GM20000 (cell line): Measurements from ENCODE around the gene MDFIC2.

Source experiments
- DNase-seq: peaks from one replicate; pipeline ENCODE4 v3.0.0; 2012; ENCODE audit warnings: low spot score
- TF ChIP-seq, protein P1 (sequence below): IDR thresholded peaks from 2 replicates; pipeline ENCODE4 v1.5.1; 2012; ENCODE audit warnings: mild to moderate bottlenecking, control low read depth; ENCODE audit errors: extremely low read depth, missing control alignments

The MDFIC2 gene

DNA sequence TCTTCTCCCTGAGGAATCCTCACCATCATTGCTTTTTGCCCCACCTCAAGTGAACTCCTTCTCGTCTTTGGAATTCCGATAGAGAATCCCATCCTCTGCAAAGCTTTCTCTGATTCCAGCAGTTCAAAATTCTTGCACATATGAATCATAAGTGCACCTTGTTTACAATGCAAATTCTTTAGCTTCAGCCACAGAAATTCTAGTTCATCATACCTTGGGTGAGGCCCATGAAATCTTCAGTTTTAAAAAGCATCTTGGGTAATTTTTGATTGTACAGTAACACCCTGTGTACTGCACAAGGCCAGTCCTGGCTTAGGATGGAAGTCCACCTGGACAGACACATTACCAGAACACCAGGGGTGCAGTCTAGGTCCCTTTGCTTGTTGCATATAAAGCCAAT is 30.8 kb downstream of the MDFIC2 start:
- no peak for DNase-seq
- TF ChIP-seq, protein P1, sequence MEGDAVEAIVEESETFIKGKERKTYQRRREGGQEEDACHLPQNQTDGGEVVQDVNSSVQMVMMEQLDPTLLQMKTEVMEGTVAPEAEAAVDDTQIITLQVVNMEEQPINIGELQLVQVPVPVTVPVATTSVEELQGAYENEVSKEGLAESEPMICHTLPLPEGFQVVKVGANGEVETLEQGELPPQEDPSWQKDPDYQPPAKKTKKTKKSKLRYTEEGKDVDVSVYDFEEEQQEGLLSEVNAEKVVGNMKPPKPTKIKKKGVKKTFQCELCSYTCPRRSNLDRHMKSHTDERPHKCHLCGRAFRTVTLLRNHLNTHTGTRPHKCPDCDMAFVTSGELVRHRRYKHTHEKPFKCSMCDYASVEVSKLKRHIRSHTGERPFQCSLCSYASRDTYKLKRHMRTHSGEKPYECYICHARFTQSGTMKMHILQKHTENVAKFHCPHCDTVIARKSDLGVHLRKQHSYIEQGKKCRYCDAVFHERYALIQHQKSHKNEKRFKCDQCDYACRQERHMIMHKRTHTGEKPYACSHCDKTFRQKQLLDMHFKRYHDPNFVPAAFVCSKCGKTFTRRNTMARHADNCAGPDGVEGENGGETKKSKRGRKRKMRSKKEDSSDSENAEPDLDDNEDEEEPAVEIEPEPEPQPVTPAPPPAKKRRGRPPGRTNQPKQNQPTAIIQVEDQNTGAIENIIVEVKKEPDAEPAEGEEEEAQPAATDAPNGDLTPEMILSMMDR: no peak

DNA sequence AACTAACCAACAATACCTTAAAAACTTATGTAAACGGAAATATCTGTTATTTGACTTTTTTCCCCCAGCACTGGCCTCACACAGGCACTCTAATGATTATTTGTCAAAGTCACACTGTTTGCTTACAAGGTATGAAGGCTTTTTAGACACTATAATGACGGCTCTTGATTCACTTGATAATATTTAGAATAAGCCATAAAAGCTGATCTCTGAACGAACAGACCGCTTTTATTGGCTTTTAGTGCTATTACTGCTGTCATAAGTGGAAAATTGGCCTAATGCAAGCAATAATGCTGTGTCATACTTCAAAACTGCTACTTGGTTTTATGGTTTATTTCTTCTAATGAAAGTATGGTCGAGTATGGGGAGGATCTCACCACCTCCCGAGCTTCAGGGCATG is 35.1 kb downstream of the MDFIC2 start:
- DNase-seq: no peak
- TF ChIP-seq, protein P1: no peak

DNA sequence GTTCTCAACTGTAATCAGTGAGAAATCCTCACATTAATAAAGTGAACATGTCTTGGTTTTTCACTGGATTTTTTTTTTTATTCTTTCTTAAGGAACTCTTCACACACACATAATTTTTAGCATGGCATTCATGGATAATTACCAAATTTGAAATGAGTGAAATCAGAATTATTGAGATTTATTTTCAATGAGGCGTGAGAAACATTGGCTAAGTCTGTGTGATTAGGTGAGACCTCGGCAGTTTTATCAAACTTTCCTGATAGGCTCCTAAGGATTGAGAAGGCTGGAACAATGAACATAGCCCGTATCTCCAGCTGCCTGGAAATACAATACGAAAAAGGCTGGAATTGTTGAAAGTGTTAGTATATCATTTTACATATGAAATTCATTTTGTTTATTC is 35.5 kb downstream of the MDFIC2 start:
- TF ChIP-seq, protein P1: no peak

DNA sequence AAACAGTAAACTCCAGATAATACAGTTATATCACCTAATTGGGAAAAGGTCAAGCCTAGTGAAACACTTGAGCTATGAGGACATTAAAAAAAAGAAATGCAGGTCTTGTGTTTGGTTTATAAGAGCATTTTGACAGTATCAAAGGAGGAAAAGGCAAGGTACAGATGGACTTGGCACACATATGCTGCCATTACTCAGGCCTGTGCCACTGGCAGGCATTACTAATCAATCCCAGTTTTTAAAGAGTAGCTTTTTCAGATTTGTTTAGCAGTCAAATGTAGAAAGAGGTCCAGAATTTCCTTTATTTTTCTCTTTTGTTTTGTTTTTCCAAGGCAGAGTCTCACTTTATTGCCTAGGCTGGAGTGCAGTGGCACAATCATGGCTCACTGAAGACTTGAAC is 38.9 kb downstream of the MDFIC2 start:
- DNase-seq: no peak
- TF ChIP-seq, protein P1: no peak

More for the DNA sequence above, 35.5 kb downstream of the MDFIC2 start:
- DNase-seq: no peak

DNA sequence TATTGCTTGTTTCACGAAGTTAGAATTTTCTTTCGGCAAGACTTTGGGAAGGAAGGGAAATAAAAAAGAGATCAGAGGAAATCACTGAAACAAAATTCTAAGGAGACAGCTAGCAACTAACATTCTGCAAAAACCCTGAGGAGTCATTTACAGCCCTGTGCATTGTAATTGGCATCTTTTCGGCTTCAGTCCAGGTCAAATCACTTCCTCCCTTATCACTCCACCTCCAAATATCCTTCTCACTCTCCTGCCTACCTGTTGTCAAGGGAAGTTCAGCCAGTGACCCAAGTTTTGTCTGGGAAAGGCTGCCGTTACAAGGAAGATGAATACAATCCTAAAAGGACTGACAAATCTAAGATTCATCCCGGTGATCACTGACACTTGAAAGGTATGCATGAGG is 39.6 kb downstream of the MDFIC2 start:
- TF ChIP-seq, protein P1: no peak
- DNase-seq: no peak

DNA sequence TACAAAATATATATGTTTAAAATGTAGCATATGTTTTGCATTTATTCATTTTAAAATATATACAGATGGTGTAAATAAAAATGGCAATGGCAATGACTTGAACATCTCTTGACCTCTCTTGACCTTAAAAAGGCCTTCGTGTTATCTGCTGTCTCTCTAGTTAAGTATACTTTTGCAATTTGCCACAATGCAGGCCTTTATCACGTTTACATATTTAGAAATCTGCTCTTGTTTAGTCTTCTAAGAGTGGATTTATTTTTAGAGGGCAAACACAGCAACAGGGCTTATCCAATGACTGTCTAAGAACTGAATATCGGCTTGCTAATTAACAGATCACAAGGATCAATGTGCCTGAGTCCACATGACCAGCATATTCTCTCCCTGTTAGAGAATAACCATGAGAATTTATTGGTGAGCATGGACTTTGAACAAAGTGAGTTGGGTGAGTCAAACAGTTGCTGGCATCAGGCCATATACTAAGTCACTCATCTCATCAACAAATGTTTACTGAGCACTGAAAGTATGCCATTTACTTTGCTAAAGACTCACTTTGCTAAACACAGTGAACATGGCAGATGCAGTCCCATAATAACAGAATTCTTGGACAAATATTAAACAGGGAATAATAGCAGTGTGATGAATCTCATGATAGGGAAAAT is 48.2 kb downstream of the MDFIC2 start:
- DNase-seq: no peak
- TF ChIP-seq, protein P1: no peak

DNA sequence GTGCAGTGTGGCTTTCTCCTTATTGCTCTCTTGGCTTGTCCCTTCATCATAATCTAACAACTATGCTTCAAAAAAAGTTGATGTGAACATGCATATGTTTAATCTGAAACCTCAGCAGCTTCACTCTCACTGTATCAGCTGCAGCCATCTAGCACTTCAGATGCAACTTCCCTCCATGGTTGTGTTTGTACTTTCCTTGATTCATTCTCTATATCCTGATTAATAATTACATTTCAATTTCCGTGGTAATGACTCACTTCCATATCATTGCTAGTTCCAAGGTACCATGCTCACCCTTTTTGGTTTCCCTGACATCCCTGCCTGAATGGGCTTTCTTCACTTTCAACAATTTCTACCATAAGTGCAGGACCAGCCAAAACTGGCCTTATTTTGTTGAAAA is 51.2 kb downstream of the MDFIC2 start:
- TF ChIP-seq, protein P1: no peak
- DNase-seq: no peak
